ENCODE measurements around the gene PATZ1. TPM values are rescaled to one million over a fixed set of nuclear protein-coding genes. Genes with fewer than 3 reads are reported as not detected.

Gene PATZ1
- polyA plus RNA-seq, 1 of the 3 experiments (the other 2 are of a cell fraction): 21.8 TPM

DNA sequence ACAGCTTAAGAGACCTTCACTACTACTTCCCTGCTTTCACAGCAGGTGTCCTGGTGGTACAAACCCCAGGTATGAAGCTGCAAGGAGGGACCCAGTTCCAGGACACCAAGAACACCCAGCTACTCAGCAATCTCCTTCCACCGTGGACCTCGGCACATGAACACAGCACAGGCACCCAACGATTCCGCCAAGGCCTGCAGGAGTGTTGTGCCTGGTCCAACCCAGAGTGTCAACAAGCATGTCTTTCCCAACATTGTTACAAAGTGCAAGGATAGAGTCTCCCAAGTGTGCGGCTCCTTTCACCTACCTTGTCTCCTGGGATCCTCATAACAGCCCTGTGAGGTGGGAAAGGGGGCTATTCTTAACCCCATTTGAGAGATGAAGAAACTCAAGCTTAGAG lies 11.8 kb downstream of the PATZ1 start:
- Histone ChIP-seq H3F3A (replicated peaks; ENCODE audit: insufficient read depth) (peaks cover 16% of the 10 kb centered on the region), H3K27ac (ENCODE audit: low read depth in 2 of 2, low read length in 1 of 2) (no peak overlapping the region), H4K20me1 (ENCODE audit: insufficient read depth) (peaks cover 18% of the 10 kb centered on the region), H3K9me2 (no peaks in the 10 kb centered on the region), H3K9me3 (no peaks in the 10 kb centered on the region), H3K27me3 (ENCODE audit: insufficient read depth) (no peaks in the 10 kb centered on the region), H3K79me2 (ENCODE audit: insufficient read depth) (peaks cover 43% of the 10 kb centered on the region), H2AFZ (ENCODE audit: low read depth) (no peak overlapping the region), H3K9ac (no peak overlapping the region), H3K4me3 (ENCODE audit: low read depth in 2 of 2, low read length in 1 of 2) (no peak overlapping the region), H3K4me2 (no peak overlapping the region), H3K4me1 (ENCODE audit: control insufficient read depth in 1 of 2, insufficient read depth in 2 of 2, low read depth in 1 of 2, low read length in 1 of 2) (peaks cover 0 to under 1% of the 10 kb centered on the region in 2 experiments; a peak in 1 of 4 replicates), H3K36me3 (replicated peaks in 1 of 2; ENCODE audit: control insufficient read depth in 1 of 2, insufficient read depth in 2 of 2, low read length in 1 of 2) (peaks cover 55 to 77% of the 10 kb centered on the region in 2 experiments)
- ChIA-PET POLR2A (interaction anchor here (0.6 kb wide), 1 partner anchor 14 kb away, joined by 3 read pairs; no protein-coding TSS in a partner anchor), CTCF (interaction anchor here (1.0 to 2.7 kb wide), 2 partner anchors 21 to 124 kb away, joined by 3 to 17 read pairs; no protein-coding TSS in a partner anchor)
- TF ChIP-seq REST (IDR thresholded peaks at IDR 0.05; ENCODE audit: low read depth, low read length) (no peak), MEF2A (IDR thresholded peaks at IDR 0.05; ENCODE audit: borderline replicate concordance, low read depth) (no peak), MAX (IDR thresholded peaks at IDR 0.05; ENCODE audit: low read depth) (no peak), NRF1 (IDR thresholded peaks at IDR 0.05; ENCODE audit: low read depth, low read length) (no peak), CHD2 (IDR thresholded peaks at IDR 0.05; ENCODE audit: low read length, partially characterized antibody) (no peak), FOSL2 (IDR thresholded peaks at IDR 0.05; ENCODE audit: borderline replicate concordance, low read depth) (no peak), EZH2phosphoT487 (IDR thresholded peaks at IDR 0.05; ENCODE audit: borderline replicate concordance, low read depth) (no peak), NFIC (IDR thresholded peaks at IDR 0.05; ENCODE audit: borderline replicate concordance) (no peak), TCF12 (IDR thresholded peaks at IDR 0.05) (no peak), POLR2AphosphoS5 (IDR thresholded peaks at IDR 0.05; ENCODE audit: low read depth, low read length) (no peak), GATA2 (CRISPR knock-in tag; IDR thresholded peaks at IDR 0.05) (no peak), GABPA (IDR thresholded peaks at IDR 0.05; ENCODE audit: low read depth) (no peak), SMC3 (IDR thresholded peaks at IDR 0.05; ENCODE audit: low read depth, low read length) (no peak), ZBTB33 (IDR thresholded peaks at IDR 0.05; ENCODE audit: borderline replicate concordance, low read depth) (no peak), TAF1 (IDR thresholded peaks at IDR 0.05; ENCODE audit: borderline replicate concordance, low read depth, low read length) (no peak)
- TF ChIP-seq, protein P1, sequence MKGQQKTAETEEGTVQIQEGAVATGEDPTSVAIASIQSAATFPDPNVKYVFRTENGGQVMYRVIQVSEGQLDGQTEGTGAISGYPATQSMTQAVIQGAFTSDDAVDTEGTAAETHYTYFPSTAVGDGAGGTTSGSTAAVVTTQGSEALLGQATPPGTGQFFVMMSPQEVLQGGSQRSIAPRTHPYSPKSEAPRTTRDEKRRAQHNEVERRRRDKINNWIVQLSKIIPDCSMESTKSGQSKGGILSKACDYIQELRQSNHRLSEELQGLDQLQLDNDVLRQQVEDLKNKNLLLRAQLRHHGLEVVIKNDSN (IDR thresholded peaks at IDR 0.05; ENCODE audit: borderline replicate concordance, low read depth): no peak
- DNase-seq: no peak
- WGBS (ENCODE audit: low lambda C conversion rate): 86% methylated on average over 5 of the region's 5 CpGs

Data from SK-N-SH (cell line).